GM19372 (cell line): ENCODE measurements around the gene SLC39A12.

Source experiments
- ATAC-seq: cut with Tn5 transposase; IDR thresholded peaks from one replicate; pipeline ENCODE4 v1.9.1; 2021; ENCODE audit warnings: mild to moderate bottlenecking, low read depth, moderate library complexity; ENCODE audit not compliant: unreplicated experiment

The SLC39A12 gene

GRCh38 chr10:18043148-18044006 is 91.7 kb downstream of the SLC39A12 start:
- ATAC-seq, result no peak

GRCh38 chr10:18044976-18045720 is 93.4 kb downstream of the SLC39A12 start:
- no peak for ATAC-seq

- no peak for ATAC-seq
Observed at GRCh38 chr10:18056583-18056982, 104.9 kb downstream of the SLC39A12 start.

- ATAC-seq, result no peak
Observed at GRCh38 chr10:18059826-18060559, 108.3 kb downstream of the SLC39A12 start.

- no peak for ATAC-seq
Observed at GRCh38 chr10:18066947-18067346, 115.2 kb downstream of the SLC39A12 start.

- ATAC-seq, result no peak
Observed at GRCh38 chr10:18068401-18068800, 116.7 kb downstream of the SLC39A12 start.

- ATAC-seq, result no peak
Observed at GRCh38 chr10:18071591-18071990, 119.9 kb downstream of the SLC39A12 start.

GRCh38 chr10:18073314-18073713 is 121.6 kb downstream of the SLC39A12 start:
- ATAC-seq, result no peak

- no peak for ATAC-seq
Observed at GRCh38 chr10:18075881-18076280, 124.2 kb downstream of the SLC39A12 start.

- ATAC-seq, result no peak
Observed at GRCh38 chr10:18079665-18080295, 128.1 kb downstream of the SLC39A12 start.

- ATAC-seq, result no peak
Observed at GRCh38 chr10:18082381-18082780, 130.7 kb downstream of the SLC39A12 start.

- ATAC-seq, result no peak
Observed at GRCh38 chr10:18085855-18086254, 134.1 kb downstream of the SLC39A12 start.

- no peak for ATAC-seq
Observed at GRCh38 chr10:18086746-18087145, 135.0 kb downstream of the SLC39A12 start.

GRCh38 chr10:18087355-18087754 is 135.6 kb downstream of the SLC39A12 start:
- no peak for ATAC-seq
